MCF 10A (cell line): Measurements from ENCODE around the gene SORCS1. TPM values are rescaled to one million over a fixed set of nuclear protein-coding genes. Genes with fewer than 3 reads are reported as not detected.

Source experiments
- BruUV-seq: library from RNA; stranded (reverse); fragments of 400-500 nt; replicated peaks from 2 replicates; lab custom pipeline; 2021; lab: Mats Ljungman, UMichigan
- CTCF ChIA-PET: fragments of 300-600 bp; sonication (Branson Sonifier 250); formaldehyde crosslinking; extraction: SDS; loops from one replicate; lab custom pipeline; 2021; ENCODE audit warnings: antibody characterized with exemption, inconsistent platforms; lab: Yijun Ruan, JAX
- POLR2A ChIA-PET: fragments of 300-600, 350-650 bp; sonication (Branson Sonifier 250); formaldehyde crosslinking; extraction: SDS; loops from one replicate; lab custom pipeline; 2020; ENCODE audit warnings: antibody characterized with exemption, inconsistent platforms; lab: Yijun Ruan, JAX
- DNase-seq: peaks from one replicate; pipeline ENCODE4 v3.0.0-alpha.2; 2018; ENCODE audit not compliant: unreplicated experiment
- H3K27ac Mint-ChIP-seq: one replicate; pipeline ENCODE4 v1.8.0; 2022; ENCODE audit warnings: mild to moderate bottlenecking, low read depth, mixed read lengths; ENCODE audit not compliant: unreplicated experiment
- H3K27me3 Mint-ChIP-seq: one replicate; pipeline ENCODE4 v1.8.0; 2022; ENCODE audit warnings: mixed read lengths; ENCODE audit not compliant: insufficient read depth, unreplicated experiment
- H3K36me3 Mint-ChIP-seq: one replicate; pipeline ENCODE4 v1.8.0; 2022; ENCODE audit warnings: mild to moderate bottlenecking, moderate library complexity, mixed read lengths; ENCODE audit not compliant: insufficient read depth, unreplicated experiment
- H3K4me1 Mint-ChIP-seq: one replicate; pipeline ENCODE4 v1.8.0; 2022; ENCODE audit warnings: mixed read lengths; ENCODE audit not compliant: insufficient read depth, unreplicated experiment
- H3K4me3 Mint-ChIP-seq: one replicate; pipeline ENCODE4 v1.8.0; 2022; ENCODE audit warnings: mild to moderate bottlenecking, moderate library complexity, mixed read lengths; ENCODE audit not compliant: unreplicated experiment
- H3K9me3 Mint-ChIP-seq: one replicate; pipeline ENCODE4 v1.8.0; 2022; ENCODE audit warnings: mixed read lengths; ENCODE audit not compliant: unreplicated experiment
- intact Hi-C: fragments of 100-400 bp; cut with micrococcal nuclease; formaldehyde crosslinking; loops from 2 replicates; pipeline ENCODE4 v1.14.1; 2022
- total RNA-seq: library from RNA; stranded (reverse); gene quantifications from 2 replicates; pipeline ENCODE4 v1.2.3, GENCODE V29; 2022
- TF ChIP-seq, protein P1 (sequence below): fragments of 200-600 bp; IDR thresholded peaks from one replicate; pipeline ENCODE4 v1.8.0; 2022; ENCODE audit warnings: antibody characterized with exemption, mild to moderate bottlenecking; ENCODE audit not compliant: unreplicated experiment

SORCS1 gene
- total RNA-seq, 1 experiment from 2014 or later: 0.54 TPM

- Mint-ChIP-seq H3K27ac (no peak overlapping the region), H3K4me1 (peaks cover 10% of the 10 kb centered on the region)
- TF ChIP-seq, protein P1, sequence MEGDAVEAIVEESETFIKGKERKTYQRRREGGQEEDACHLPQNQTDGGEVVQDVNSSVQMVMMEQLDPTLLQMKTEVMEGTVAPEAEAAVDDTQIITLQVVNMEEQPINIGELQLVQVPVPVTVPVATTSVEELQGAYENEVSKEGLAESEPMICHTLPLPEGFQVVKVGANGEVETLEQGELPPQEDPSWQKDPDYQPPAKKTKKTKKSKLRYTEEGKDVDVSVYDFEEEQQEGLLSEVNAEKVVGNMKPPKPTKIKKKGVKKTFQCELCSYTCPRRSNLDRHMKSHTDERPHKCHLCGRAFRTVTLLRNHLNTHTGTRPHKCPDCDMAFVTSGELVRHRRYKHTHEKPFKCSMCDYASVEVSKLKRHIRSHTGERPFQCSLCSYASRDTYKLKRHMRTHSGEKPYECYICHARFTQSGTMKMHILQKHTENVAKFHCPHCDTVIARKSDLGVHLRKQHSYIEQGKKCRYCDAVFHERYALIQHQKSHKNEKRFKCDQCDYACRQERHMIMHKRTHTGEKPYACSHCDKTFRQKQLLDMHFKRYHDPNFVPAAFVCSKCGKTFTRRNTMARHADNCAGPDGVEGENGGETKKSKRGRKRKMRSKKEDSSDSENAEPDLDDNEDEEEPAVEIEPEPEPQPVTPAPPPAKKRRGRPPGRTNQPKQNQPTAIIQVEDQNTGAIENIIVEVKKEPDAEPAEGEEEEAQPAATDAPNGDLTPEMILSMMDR: no peak
Observed at GRCh38 chr10:106980495-106981451, 183.7 kb downstream of the SORCS1 start.

DNA sequence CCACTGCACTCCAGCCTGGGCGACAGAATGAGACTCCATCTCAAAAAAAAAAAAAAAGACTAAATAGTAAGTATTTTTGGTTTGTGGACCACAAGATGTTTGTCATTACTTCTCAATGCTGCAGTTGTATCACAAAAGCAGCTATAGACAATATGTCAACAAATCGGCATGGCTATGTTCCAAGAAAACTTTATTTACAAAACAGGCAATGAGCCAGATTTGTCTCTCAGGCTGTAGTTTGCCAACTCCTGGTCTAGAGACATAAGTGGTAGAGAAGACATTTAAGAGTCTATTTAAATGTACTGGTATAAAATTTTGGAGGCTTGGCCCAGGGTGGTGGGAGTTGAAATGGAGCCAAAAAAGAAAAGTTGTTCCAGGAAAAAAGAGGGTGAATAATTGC is 185.8 kb downstream of the SORCS1 start:
- no TSS peak for BruUV-seq
- no peaks in the 10 kb centered on the region for H3K36me3 Mint-ChIP-seq
- ChIA-PET POLR2A (no interaction called here), CTCF (no interaction called here)
- H3K4me1 Mint-ChIP-seq: peaks cover 10% of the 10 kb centered on the region
- H3K4me3 Mint-ChIP-seq: no peak overlapping the region
- H3K27ac Mint-ChIP-seq: no peak overlapping the region
- TF ChIP-seq, protein P1: no peak
- H3K9me3 Mint-ChIP-seq: no peaks in the 10 kb centered on the region
- intact Hi-C loops: no loop called here
- DNase-seq: peak; percentile 32
- H3K27me3 Mint-ChIP-seq: no peaks in the 10 kb centered on the region

More at GRCh38 chr10:106980495-106981451, 183.7 kb downstream of the SORCS1 start:
- H3K9me3 Mint-ChIP-seq: no peaks in the 10 kb centered on the region
- no peaks in the 10 kb centered on the region for H3K27me3 Mint-ChIP-seq
- CTCF ChIA-PET: interaction anchor here (0.7 to 2.1 kb wide), 3 partner anchors 11 to 275 kb away, joined by 3 to 10 read pairs (median 3); no protein-coding TSS in a partner anchor
- H3K36me3 Mint-ChIP-seq: no peaks in the 10 kb centered on the region
- no peak for DNase-seq
- H3K4me3 Mint-ChIP-seq: no peak overlapping the region
- POLR2A ChIA-PET: interaction anchor here (0.5 kb wide), 1 partner anchor 98 kb away, joined by 3 read pairs; no protein-coding TSS in a partner anchor
- no TSS peak for BruUV-seq
- intact Hi-C loops: no loop called here

- Mint-ChIP-seq H3K4me1 (no peaks in the 10 kb centered on the region), H3K27ac (no peak overlapping the region), H3K36me3 (no peaks in the 10 kb centered on the region), H3K27me3 (no peaks in the 10 kb centered on the region), H3K9me3 (no peaks in the 10 kb centered on the region), H3K4me3 (no peak overlapping the region)
- DNase-seq: no peak
- ChIA-PET CTCF (interaction anchor here (1.4 kb wide), 1 partner anchor 268 kb away, joined by 4 read pairs; no protein-coding TSS in a partner anchor), POLR2A (no interaction called here)
- no TSS peak for BruUV-seq
- TF ChIP-seq, protein P1: no peak
- intact Hi-C loops: no loop called here
Observed at GRCh38 chr10:106973716-106974115, 190.8 kb downstream of the SORCS1 start.

DNA sequence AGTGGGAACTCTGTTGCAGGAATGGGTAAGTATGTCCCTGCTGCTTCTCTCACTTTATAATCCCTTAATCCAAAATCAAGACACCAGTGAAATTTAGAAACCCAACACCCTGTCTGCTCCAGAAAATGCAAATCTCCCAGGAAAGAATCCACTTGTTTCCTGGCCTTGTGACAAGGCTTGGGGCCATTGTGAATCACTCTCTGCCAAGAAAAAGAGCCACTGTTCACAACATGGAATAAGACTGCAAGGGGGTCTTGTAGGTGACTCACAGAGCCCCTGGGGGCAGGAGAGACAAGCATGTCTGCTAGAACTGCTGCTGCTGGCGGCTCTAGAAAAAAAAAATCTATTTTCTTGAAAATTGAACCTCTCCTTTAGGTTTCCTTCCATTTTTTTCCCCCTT is 191.2 kb downstream of the SORCS1 start:
- TF ChIP-seq, protein P1: no peak
- H3K4me3 Mint-ChIP-seq: no peak overlapping the region

More for the DNA sequence above, 191.2 kb downstream of the SORCS1 start:
- no peaks in the 10 kb centered on the region for H3K9me3 Mint-ChIP-seq
- no peak overlapping the region for H3K27ac Mint-ChIP-seq
- DNase-seq: no peak
- H3K36me3 Mint-ChIP-seq: no peaks in the 10 kb centered on the region
- BruUV-seq: no TSS peak
- ChIA-PET POLR2A (no interaction called here), CTCF (no interaction called here)
- H3K4me1 Mint-ChIP-seq: no peaks in the 10 kb centered on the region
- no peaks in the 10 kb centered on the region for H3K27me3 Mint-ChIP-seq
- intact Hi-C loops: no loop called here
